Thoracic aorta (tissue), 2 donors: Measurements from ENCODE around the gene RPL13A. TPM values are rescaled to one million over a fixed set of nuclear protein-coding genes. Genes with fewer than 3 reads are reported as not detected.

Experiments used
- ATAC-seq: fragments of 150-250 bp; one replicate; pipeline ENCODE4 v1.8.0; 2017; ENCODE audit warnings: low read depth; ENCODE audit not compliant: insufficient number of reproducible peaks, low FRiP score
- DNase-seq: peaks from one replicate; pipeline ENCODE4 v3.0.0-alpha.2; 2020; ENCODE audit warnings: low spot score
- H3K27ac ChIP-seq, 2 donors: fragments of 200-600 bp; sonication (generic); 1 replicate in 1 of 2; 2 replicates in 1 of 2; pipeline ENCODE4 v1.5.1; 2016; ENCODE audit warnings: mild to moderate bottlenecking in 2 of 2, moderate library complexity in 2 of 2
- H3K27me3 ChIP-seq: fragments of 200-600 bp; sonication (generic); replicated peaks from 2 replicates; pipeline ENCODE4 v1.6.0; 2016; ENCODE audit warnings: mild to moderate bottlenecking; ENCODE audit not compliant: insufficient read depth
- H3K36me3 ChIP-seq: fragments of 200-600 bp; sonication (generic); one replicate; pipeline ENCODE4 v1.5.1; 2016
- H3K4me1 ChIP-seq, 2 donors: fragments of 200-600 bp; sonication (generic); 1 replicate in 1 of 2; 2 replicates in 1 of 2; pipeline versions ENCODE4 v1.5.1 to v1.6.0; 2016; ENCODE audit warnings: low read depth in 2 of 2, mild to moderate bottlenecking in 1 of 2; ENCODE audit not compliant: control insufficient read depth in 1 of 2
- H3K4me3 ChIP-seq: fragments of 200-600 bp; sonication (generic); 2 replicates; pipeline ENCODE4 v1.5.1; 2016; ENCODE audit warnings: mild to moderate bottlenecking
- H3K9me3 ChIP-seq: fragments of 200-600 bp; sonication (generic); 2 replicates; pipeline ENCODE4 v1.5.1; 2016
- total RNA-seq, 2 donors: library from RNA; depleted of rRNA; stranded (reverse); fragments of >200 nt; gene quantifications; one replicate each; pipeline versions ENCODE4 v1.1.0 to v1.2.3, GENCODE V29; 2016
- TF ChIP-seq, protein P1 (sequence below): fragments of 200-600 bp; sonication (generic); IDR thresholded peaks from one replicate; pipeline ENCODE4 v1.5.1; 2019; ENCODE audit warnings: antibody characterized with exemption

Gene RPL13A
- total RNA-seq, result 1,000 to 10,000 TPM in 1 of 2 donors, 100 to 1,000 TPM in 1; 996 to 1,451 TPM

DNA sequence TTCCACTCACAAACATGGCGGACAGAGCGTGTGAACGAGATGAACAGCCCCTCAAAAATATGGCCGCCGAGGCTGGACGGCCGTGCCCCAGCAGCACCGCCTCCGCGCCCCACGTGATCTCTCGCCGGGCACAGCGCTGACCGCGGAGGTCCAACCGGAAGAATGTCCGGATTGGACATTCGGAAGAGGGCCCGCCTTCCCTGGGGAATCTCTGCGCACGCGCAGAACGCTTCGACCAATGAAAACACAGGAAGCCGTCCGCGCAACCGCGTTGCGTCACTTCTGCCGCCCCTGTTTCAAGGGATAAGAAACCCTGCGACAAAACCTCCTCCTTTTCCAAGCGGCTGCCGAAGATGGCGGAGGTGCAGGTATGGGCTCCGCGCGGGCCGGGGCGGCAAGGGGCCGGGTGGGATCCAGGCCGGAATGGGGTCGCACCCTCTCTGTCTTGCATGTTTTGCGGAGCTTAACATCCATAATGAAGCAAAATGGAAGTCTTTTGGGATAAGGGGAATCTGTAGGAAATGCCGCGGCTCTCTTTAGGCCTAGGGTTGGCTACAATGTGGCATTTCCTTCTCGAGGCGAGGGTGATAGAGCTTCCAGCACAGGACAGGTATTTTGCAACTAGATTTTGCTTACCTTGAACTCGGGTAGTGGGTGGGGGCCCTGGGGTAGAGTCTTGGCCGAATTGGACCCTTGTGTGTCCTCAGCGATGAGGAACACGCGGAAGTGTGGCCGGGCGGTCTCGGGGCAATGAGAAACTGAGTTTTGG lies at the start of gene RPL13A:
Gene RPL13A, plus strand, starts transcription at position 332 of the 769 bp plus-strand sequence. Its CDS starts 22 bp downstream, at position 354.
- Histone ChIP-seq H3K36me3 (peaks cover 29% of the 10 kb centered on the region), H3K9me3 (no peaks in the 10 kb centered on the region), H3K27me3 (no peaks in the 10 kb centered on the region), H3K4me1 (peaks cover 10 to 21% of the 10 kb centered on the region in 2 donors), H3K4me3 (peak within 1 kb of the TSS; percentile 83), H3K27ac (peak within 1 kb of the TSS; percentile 80 to 84)
- DNase-seq (peak; percentile 97), ATAC-seq (peak; percentile 96)
- TF ChIP-seq, protein P1, sequence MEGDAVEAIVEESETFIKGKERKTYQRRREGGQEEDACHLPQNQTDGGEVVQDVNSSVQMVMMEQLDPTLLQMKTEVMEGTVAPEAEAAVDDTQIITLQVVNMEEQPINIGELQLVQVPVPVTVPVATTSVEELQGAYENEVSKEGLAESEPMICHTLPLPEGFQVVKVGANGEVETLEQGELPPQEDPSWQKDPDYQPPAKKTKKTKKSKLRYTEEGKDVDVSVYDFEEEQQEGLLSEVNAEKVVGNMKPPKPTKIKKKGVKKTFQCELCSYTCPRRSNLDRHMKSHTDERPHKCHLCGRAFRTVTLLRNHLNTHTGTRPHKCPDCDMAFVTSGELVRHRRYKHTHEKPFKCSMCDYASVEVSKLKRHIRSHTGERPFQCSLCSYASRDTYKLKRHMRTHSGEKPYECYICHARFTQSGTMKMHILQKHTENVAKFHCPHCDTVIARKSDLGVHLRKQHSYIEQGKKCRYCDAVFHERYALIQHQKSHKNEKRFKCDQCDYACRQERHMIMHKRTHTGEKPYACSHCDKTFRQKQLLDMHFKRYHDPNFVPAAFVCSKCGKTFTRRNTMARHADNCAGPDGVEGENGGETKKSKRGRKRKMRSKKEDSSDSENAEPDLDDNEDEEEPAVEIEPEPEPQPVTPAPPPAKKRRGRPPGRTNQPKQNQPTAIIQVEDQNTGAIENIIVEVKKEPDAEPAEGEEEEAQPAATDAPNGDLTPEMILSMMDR, result no peak

GRCh38 chr19:49438261-49438660 lies 49.1 kb upstream of the RPL13A start:
- TF ChIP-seq, protein P1, result no peak
- Histone ChIP-seq H3K27ac (no peak overlapping the region), H3K4me3 (no peak overlapping the region), H3K27me3 (peaks cover 21% of the 10 kb centered on the region), H3K4me1 (peaks cover 8 to 9% of the 10 kb centered on the region in 2 donors), H3K9me3 (no peaks in the 10 kb centered on the region), H3K36me3 (no peaks in the 10 kb centered on the region)
- ATAC-seq (no peak), DNase-seq (no peak)

DNA sequence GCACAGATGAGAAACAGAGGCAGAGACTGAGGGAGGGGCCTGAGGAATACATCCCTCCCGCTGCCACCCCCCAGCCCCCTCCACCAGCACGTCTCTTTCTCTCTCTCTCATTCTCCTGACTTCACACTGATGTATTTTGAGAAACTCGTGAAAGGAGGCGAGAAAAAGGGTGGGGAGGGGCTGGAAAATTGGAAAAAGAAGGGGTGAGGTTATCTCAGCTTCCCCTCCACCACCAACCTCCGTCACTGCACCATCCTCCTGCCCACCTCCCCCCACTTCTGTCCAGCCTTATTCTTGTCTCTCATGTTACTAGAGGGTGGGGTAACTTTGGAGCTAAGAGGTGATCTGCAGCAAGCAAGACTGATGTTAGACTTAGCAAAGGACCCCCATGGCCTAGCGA lies 47.6 kb upstream of the RPL13A start:
- no peaks in the 10 kb centered on the region for H3K36me3 ChIP-seq
- TF ChIP-seq, protein P1, result no peak
- no peaks in the 10 kb centered on the region for H3K9me3 ChIP-seq
- no peak overlapping the region for H3K27ac ChIP-seq
- H3K4me1 ChIP-seq, result peaks cover 8 to 9% of the 10 kb centered on the region in 2 donors
- H3K4me3 ChIP-seq, result no peak overlapping the region
- DNase-seq (no peak), ATAC-seq (no peak)
- H3K27me3 ChIP-seq, result peaks cover 9% of the 10 kb centered on the region

DNA sequence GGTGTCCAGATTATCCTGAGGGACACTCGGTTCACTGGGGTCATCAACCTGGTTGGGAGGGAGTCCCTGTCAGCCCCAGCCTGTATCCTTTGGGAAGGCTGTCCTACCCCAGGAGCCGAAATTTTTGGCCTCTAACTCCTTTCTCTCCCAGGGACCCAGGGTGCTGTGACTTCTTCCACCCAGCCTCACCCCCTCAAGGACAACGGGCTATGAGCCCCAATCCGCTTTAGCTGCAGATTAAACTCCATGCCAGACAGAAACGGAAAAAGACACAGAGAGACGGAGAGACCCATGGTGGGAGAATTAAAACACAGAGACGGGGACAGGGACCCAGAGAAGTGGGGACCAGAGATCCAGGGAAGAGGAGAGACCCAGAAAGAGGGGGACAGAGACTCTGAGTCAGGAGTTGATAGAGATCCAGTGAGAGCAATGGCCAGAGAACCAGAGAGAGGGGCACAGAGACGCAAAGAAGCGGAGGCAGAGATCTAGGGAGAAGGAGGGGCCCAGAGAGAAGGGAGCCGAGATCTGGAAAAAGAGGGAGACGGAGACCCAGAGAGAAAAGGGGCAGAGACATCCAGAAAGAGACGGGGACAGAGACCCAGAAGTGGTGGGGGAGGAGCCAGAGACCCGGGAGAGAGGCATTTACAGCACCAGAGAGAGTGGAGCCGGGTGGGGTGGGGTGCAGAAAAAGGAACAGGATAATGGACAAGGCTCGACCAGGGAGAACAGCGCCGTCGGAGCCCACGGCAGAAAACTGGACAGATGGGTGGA lies 46.8 kb upstream of the RPL13A start:
- H3K9me3 ChIP-seq, result no peaks in the 10 kb centered on the region
- peaks cover 1% of the 10 kb centered on the region for H3K27me3 ChIP-seq
- no peak for ATAC-seq
- H3K36me3 ChIP-seq, result no peaks in the 10 kb centered on the region
- peak overlapping the region; percentile 5 for H3K4me3 ChIP-seq
- H3K4me1 ChIP-seq, result peaks cover 8 to 9% of the 10 kb centered on the region in 2 donors
- TF ChIP-seq, protein P1, result no peak
- no peak for DNase-seq
- H3K27ac ChIP-seq, result no peak overlapping the region

GRCh38 chr19:49441210-49441959 lies 46.0 kb upstream of the RPL13A start, which contains the start of gene SLC17A7:
TSS of gene SLC17A7 (minus strand) at chr19:49441527. CDS start at chr19:49441379, 148 bp downstream.
- Histone ChIP-seq H3K9me3 (no peaks in the 10 kb centered on the region), H3K27me3 (no peaks in the 10 kb centered on the region), H3K4me1 (peaks cover 8 to 9% of the 10 kb centered on the region in 2 donors), H3K27ac (no peak within 1 kb of the TSS), H3K36me3 (no peaks in the 10 kb centered on the region), H3K4me3 (peak within 1 kb of the TSS; percentile 94)
- DNase-seq (no peak), ATAC-seq (no peak)
- TF ChIP-seq, protein P1, result no peak
